A549 (cell line): ENCODE results near the gene CACNA2D2.

Source experiments
- CHD2 ChIP-seq: fragments of 150-350 bp; IDR thresholded peaks from 2 replicates; pipeline ENCODE4 v1.6.1; 2014; ENCODE audit warnings: low read length; ENCODE audit not compliant: partially characterized antibody
- MAFK ChIP-seq: fragments of 450-650 bp; IDR thresholded peaks from 2 replicates; pipeline ENCODE4 v1.6.1; 2014; ENCODE audit not compliant: partially characterized antibody
- POLR2A ChIP-seq: IDR thresholded peaks from 2 replicates; pipeline ENCODE4 v1.6.1; 2012; ENCODE audit warnings: mild to moderate bottlenecking, low read length
- RAD21 ChIP-seq, 2 experiments: fragments of >200 bp in 1 of 2; sonication (Bioruptor Twin) in 1 of 2; formaldehyde crosslinking in 1 of 2; IDR thresholded peaks in 1 of 2; conservative IDR thresholded peaks in 1 of 2; 2 replicates in 1 of 2; 3 replicates in 1 of 2; pipeline ENCODE4 v1.6.1; 2012 to 2018; ENCODE audit warnings: inconsistent platforms in 1 of 2
- RCOR1 ChIP-seq: fragments of 150-350 bp; IDR thresholded peaks from 2 replicates; pipeline ENCODE4 v1.6.1; 2014; ENCODE audit warnings: antibody characterized with exemption, low read length, low read depth
- RFX5 ChIP-seq: fragments of 450-650 bp; IDR thresholded peaks from 2 replicates; pipeline ENCODE4 v1.7.1; 2014; ENCODE audit warnings: antibody characterized with exemption, mild to moderate bottlenecking, moderate library complexity
- SMC3 ChIP-seq: fragments of >200 bp; sonication (Bioruptor Twin); formaldehyde crosslinking; IDR thresholded peaks from 3 replicates; pipeline ENCODE4 v1.6.1; 2018; ENCODE audit warnings: inconsistent platforms
- TF ChIP-seq, protein P1 (sequence below): fragments of 450-650 bp; IDR thresholded peaks from 2 replicates; pipeline ENCODE4 v1.6.1; 2014; ENCODE audit warnings: antibody characterized with exemption
- TF ChIP-seq, protein P2 (sequence below): fragments of >200 bp; sonication (Bioruptor Twin); formaldehyde crosslinking; IDR thresholded peaks from 3 replicates; pipeline ENCODE4 v1.5.1; 2016

DNA sequence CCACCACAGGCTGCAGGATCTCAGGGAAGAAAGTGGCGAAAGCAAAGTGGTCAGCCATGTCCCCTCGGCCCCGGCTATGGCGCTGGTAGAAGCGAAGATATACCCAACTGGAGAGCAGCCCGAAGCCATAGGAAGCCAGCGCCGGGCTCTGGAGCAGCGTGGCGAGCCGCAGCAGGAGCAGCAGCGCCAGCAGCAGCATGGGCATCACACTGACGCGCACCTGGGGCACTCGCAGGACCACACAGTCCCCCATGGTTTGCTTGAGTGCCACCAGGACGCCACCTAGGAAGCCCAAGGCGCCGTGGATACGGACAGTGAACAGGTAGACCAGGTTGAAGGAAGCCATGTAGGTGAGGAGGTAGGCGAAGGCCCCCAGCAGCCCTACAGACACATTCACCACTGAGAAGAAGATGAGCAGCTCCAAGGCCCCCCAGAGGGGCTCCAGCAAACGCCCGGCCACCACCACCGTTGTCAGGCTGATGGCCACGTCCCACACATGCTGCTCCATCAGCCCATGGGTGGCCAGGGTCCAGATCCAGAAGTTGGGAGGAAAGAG lies 145.0 kb downstream of the CACNA2D2 start:
- TF ChIP-seq SMC3 = no peak
- TF ChIP-seq, protein P1, sequence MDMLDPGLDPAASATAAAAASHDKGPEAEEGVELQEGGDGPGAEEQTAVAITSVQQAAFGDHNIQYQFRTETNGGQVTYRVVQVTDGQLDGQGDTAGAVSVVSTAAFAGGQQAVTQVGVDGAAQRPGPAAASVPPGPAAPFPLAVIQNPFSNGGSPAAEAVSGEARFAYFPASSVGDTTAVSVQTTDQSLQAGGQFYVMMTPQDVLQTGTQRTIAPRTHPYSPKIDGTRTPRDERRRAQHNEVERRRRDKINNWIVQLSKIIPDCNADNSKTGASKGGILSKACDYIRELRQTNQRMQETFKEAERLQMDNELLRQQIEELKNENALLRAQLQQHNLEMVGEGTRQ = no peak
- TF ChIP-seq RCOR1 = no peak
- TF ChIP-seq CHD2 = no peak
- TF ChIP-seq, protein P2, sequence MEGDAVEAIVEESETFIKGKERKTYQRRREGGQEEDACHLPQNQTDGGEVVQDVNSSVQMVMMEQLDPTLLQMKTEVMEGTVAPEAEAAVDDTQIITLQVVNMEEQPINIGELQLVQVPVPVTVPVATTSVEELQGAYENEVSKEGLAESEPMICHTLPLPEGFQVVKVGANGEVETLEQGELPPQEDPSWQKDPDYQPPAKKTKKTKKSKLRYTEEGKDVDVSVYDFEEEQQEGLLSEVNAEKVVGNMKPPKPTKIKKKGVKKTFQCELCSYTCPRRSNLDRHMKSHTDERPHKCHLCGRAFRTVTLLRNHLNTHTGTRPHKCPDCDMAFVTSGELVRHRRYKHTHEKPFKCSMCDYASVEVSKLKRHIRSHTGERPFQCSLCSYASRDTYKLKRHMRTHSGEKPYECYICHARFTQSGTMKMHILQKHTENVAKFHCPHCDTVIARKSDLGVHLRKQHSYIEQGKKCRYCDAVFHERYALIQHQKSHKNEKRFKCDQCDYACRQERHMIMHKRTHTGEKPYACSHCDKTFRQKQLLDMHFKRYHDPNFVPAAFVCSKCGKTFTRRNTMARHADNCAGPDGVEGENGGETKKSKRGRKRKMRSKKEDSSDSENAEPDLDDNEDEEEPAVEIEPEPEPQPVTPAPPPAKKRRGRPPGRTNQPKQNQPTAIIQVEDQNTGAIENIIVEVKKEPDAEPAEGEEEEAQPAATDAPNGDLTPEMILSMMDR = no peak
- TF ChIP-seq RFX5 = no peak
- no peak for TF ChIP-seq MAFK
- TF ChIP-seq POLR2A = no peak
- no peak for TF ChIP-seq RAD21 (conservative IDR thresholded peaks at IDR 0.05 in 1 of 2, IDR thresholded peaks at IDR 0.05 in 1 of 2)
